Measurements from ENCODE around the gene FBXL7.

Gene FBXL7

DNA sequence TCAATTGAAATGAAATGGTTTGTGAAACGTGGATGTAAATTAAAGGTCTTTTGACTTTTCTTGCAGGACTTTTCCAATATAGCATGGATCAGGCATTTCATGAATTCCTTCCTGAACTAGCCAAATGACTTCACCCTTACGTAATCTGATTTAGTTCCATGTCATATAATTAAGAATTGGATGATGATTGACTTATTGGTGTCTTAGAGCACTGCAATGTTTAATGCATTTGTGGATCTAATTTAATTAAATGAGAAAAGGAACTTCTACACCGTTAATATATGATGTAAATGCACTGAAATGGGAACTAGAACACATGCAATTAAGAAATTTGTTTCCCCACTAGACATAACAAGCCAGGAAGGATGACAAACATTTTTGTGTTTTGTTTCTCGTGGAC is 228.8 kb downstream of the FBXL7 start:
- Histone ChIP-seq H3K4me1 (ENCODE audit: control insufficient read depth, insufficient read depth, low read length) (no peaks in the 10 kb centered on the region), H3K27me3 (ENCODE audit: control insufficient read depth, insufficient read depth, low read length) (no peaks in the 10 kb centered on the region), H3K9ac (ENCODE audit: low read depth, low read length) (no peak overlapping the region), H3K36me3 (ENCODE audit: control insufficient read depth, insufficient read depth, low read length) (no peaks in the 10 kb centered on the region), H3K9me3 (ENCODE audit: control insufficient read depth, insufficient read depth, low read length) (no peaks in the 10 kb centered on the region), H3K4me3 (ENCODE audit: low read depth, low read length) (no peak overlapping the region)

GRCh38 chr5:15731699-15732098 is 231.7 kb downstream of the FBXL7 start:
- Histone ChIP-seq H3K9me3 (ENCODE audit: control insufficient read depth, insufficient read depth, low read length) (no peaks in the 10 kb centered on the region), H3K27me3 (ENCODE audit: control insufficient read depth, insufficient read depth, low read length) (no peaks in the 10 kb centered on the region), H3K9ac (ENCODE audit: low read depth, low read length) (no peak overlapping the region), H3K4me1 (ENCODE audit: control insufficient read depth, insufficient read depth, low read length) (no peaks in the 10 kb centered on the region), H3K36me3 (ENCODE audit: control insufficient read depth, insufficient read depth, low read length) (no peaks in the 10 kb centered on the region), H3K4me3 (ENCODE audit: low read depth, low read length) (no peak overlapping the region)

DNA sequence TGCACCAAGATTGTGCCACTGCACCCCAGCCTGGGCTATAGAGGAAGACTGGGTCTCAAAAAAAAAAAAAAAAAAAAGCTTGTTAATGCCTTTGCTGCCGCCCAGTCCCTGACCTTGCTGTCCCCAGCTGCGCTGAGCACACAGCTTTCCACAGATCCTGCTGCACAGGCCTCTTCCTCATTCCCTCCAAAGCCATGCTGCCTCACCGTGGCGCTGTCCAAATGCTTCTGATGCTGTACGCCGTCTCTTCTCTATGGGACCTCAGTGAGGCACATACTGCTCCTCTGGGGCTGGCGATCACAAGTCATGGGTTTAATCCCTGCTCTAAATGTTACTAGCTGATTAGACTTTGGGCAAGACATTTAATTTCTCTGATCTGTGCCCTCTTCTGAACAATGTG is 234.1 kb downstream of the FBXL7 start:
- Histone ChIP-seq H3K36me3 (ENCODE audit: control insufficient read depth, insufficient read depth, low read length) (no peaks in the 10 kb centered on the region), H3K9ac (ENCODE audit: low read depth, low read length) (no peak overlapping the region), H3K4me1 (ENCODE audit: control insufficient read depth, insufficient read depth, low read length) (no peaks in the 10 kb centered on the region), H3K4me3 (ENCODE audit: low read depth, low read length) (no peak overlapping the region), H3K9me3 (ENCODE audit: control insufficient read depth, insufficient read depth, low read length) (no peaks in the 10 kb centered on the region), H3K27me3 (ENCODE audit: control insufficient read depth, insufficient read depth, low read length) (no peaks in the 10 kb centered on the region)

DNA sequence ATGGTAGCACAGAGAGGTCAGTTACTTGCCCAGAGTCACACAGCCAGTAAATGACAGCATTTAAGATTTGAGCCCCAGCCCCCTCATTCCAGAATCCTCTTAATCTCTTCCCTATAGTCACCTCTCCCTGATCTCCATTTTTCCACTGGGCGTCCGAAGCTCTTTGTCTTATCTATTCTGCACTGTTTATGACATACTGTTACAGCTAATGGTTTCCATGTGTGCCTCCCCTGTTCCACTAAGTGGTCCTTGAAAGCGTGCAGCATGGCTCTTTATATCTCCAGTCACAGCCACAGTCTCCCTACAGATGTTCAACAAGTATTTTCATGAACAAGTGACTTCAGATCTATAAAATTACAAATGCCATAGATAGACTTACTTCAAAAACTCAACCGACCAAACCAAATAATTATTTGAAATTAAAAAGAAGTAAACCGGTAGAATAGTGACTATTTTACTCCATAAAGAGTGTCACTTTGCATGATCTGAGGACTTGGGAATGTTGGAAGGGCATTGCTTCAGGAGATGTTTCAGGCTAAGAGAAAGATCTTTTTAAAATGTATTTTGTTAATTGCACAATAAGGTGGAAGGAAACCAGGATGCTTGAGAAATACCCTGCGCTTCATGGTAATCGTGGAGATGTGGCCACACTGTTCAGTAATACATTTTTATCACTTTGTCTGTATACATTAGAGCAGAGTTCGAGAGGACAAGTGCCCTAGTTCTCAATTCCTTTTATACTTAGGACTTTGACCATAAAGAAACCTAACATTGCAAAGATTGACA is 237.2 kb downstream of the FBXL7 start:
- no peaks in the 10 kb centered on the region for H3K36me3 ChIP-seq (ENCODE audit: control insufficient read depth, insufficient read depth, low read length)
- no peaks in the 10 kb centered on the region for H3K4me1 ChIP-seq (ENCODE audit: control insufficient read depth, insufficient read depth, low read length)
- no peaks in the 10 kb centered on the region for H3K9me3 ChIP-seq (ENCODE audit: control insufficient read depth, insufficient read depth, low read length)
- no peaks in the 10 kb centered on the region for H3K27me3 ChIP-seq (ENCODE audit: control insufficient read depth, insufficient read depth, low read length)
- no peak overlapping the region for H3K4me3 ChIP-seq (ENCODE audit: low read depth, low read length)
- H3K9ac ChIP-seq (ENCODE audit: low read depth, low read length): no peak overlapping the region

GRCh38 chr5:15737871-15738664 is 238.1 kb downstream of the FBXL7 start:
- no peaks in the 10 kb centered on the region for H3K4me1 ChIP-seq (ENCODE audit: control insufficient read depth, insufficient read depth, low read length)
- no peak overlapping the region for H3K4me3 ChIP-seq (ENCODE audit: low read depth, low read length)
- H3K27me3 ChIP-seq (ENCODE audit: control insufficient read depth, insufficient read depth, low read length): no peaks in the 10 kb centered on the region
- no peak overlapping the region for H3K9ac ChIP-seq (ENCODE audit: low read depth, low read length)
- H3K36me3 ChIP-seq (ENCODE audit: control insufficient read depth, insufficient read depth, low read length): no peaks in the 10 kb centered on the region
- H3K9me3 ChIP-seq (ENCODE audit: control insufficient read depth, insufficient read depth, low read length): no peaks in the 10 kb centered on the region

DNA sequence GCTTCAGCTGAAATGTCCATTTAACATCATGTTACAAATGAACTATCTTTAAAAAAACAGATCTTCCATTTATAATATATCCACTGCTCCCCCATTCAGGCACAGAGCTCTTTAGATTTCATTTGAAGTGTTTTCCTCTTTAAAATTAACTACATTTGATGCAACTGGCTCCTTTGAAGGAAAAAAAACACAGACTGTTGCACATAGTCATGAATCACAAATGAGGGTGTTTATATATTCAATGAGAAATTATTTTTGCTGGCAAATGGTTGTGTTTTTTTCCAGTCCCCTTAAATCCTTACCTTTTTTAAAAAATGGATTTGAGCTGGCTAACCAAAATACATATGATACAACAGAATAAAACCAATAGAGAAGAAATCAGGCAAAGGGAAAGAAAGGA is 240.4 kb downstream of the FBXL7 start:
- Histone ChIP-seq H3K4me1 (ENCODE audit: control insufficient read depth, insufficient read depth, low read length) (no peaks in the 10 kb centered on the region), H3K9me3 (ENCODE audit: control insufficient read depth, insufficient read depth, low read length) (peaks cover 8% of the 10 kb centered on the region), H3K36me3 (ENCODE audit: control insufficient read depth, insufficient read depth, low read length) (no peaks in the 10 kb centered on the region), H3K27me3 (ENCODE audit: control insufficient read depth, insufficient read depth, low read length) (no peaks in the 10 kb centered on the region), H3K4me3 (ENCODE audit: low read depth, low read length) (no peak overlapping the region), H3K9ac (ENCODE audit: low read depth, low read length) (no peak overlapping the region)

GRCh38 chr5:15741591-15741990 is 241.6 kb downstream of the FBXL7 start:
- no peaks in the 10 kb centered on the region for H3K36me3 ChIP-seq (ENCODE audit: control insufficient read depth, insufficient read depth, low read length)
- peaks cover 8% of the 10 kb centered on the region for H3K9me3 ChIP-seq (ENCODE audit: control insufficient read depth, insufficient read depth, low read length)
- no peaks in the 10 kb centered on the region for H3K4me1 ChIP-seq (ENCODE audit: control insufficient read depth, insufficient read depth, low read length)
- H3K9ac ChIP-seq (ENCODE audit: low read depth, low read length): no peak overlapping the region
- H3K27me3 ChIP-seq (ENCODE audit: control insufficient read depth, insufficient read depth, low read length): no peaks in the 10 kb centered on the region
- no peak overlapping the region for H3K4me3 ChIP-seq (ENCODE audit: low read depth, low read length)

DNA sequence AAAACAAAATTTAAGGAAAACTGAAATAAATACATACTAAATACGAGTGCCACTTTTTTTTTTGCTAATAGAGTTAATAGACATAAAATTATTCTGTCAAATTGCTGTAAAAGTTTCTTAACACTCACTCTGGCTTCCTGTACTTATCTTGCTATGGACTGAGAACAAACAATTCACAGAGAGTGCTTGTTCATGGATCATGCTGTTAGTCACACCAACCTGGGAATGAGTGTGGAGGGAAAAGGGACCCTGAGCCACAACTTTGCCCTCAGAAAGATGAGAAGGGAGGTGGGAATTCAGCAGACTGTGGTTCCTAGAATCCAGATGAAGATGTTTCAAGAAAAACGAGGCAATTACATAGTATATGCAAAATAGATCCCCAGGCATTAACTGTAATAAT is 246.9 kb downstream of the FBXL7 start:
- Histone ChIP-seq H3K36me3 (ENCODE audit: control insufficient read depth, insufficient read depth, low read length) (no peaks in the 10 kb centered on the region), H3K9ac (ENCODE audit: low read depth, low read length) (no peak overlapping the region), H3K9me3 (ENCODE audit: control insufficient read depth, insufficient read depth, low read length) (peaks cover 8% of the 10 kb centered on the region), H3K4me1 (ENCODE audit: control insufficient read depth, insufficient read depth, low read length) (peaks cover 5% of the 10 kb centered on the region), H3K27me3 (ENCODE audit: control insufficient read depth, insufficient read depth, low read length) (no peaks in the 10 kb centered on the region), H3K4me3 (ENCODE audit: low read depth, low read length) (no peak overlapping the region)

GRCh38 chr5:15748266-15748665 is 248.3 kb downstream of the FBXL7 start:
- Histone ChIP-seq H3K36me3 (ENCODE audit: control insufficient read depth, insufficient read depth, low read length) (no peaks in the 10 kb centered on the region), H3K4me1 (ENCODE audit: control insufficient read depth, insufficient read depth, low read length) (peaks cover 6% of the 10 kb centered on the region), H3K4me3 (ENCODE audit: low read depth, low read length) (no peak overlapping the region), H3K9ac (ENCODE audit: low read depth, low read length) (no peak overlapping the region), H3K27me3 (ENCODE audit: control insufficient read depth, insufficient read depth, low read length) (no peaks in the 10 kb centered on the region), H3K9me3 (ENCODE audit: control insufficient read depth, insufficient read depth, low read length) (peaks cover 8% of the 10 kb centered on the region)

- no peaks in the 10 kb centered on the region for H3K36me3 ChIP-seq (ENCODE audit: control insufficient read depth, insufficient read depth, low read length)
- H3K9ac ChIP-seq (ENCODE audit: low read depth, low read length): no peak overlapping the region
- H3K27me3 ChIP-seq (ENCODE audit: control insufficient read depth, insufficient read depth, low read length): no peaks in the 10 kb centered on the region
- H3K9me3 ChIP-seq (ENCODE audit: control insufficient read depth, insufficient read depth, low read length): no peaks in the 10 kb centered on the region
- H3K4me1 ChIP-seq (ENCODE audit: control insufficient read depth, insufficient read depth, low read length): peaks cover 6% of the 10 kb centered on the region
- no peak overlapping the region for H3K4me3 ChIP-seq (ENCODE audit: low read depth, low read length)
These were observed 252.8 kb downstream of the FBXL7 start for GRCh38 chr5:15752663-15753285.

- Histone ChIP-seq H3K9me3 (ENCODE audit: control insufficient read depth, insufficient read depth, low read length) (no peaks in the 10 kb centered on the region), H3K27me3 (ENCODE audit: control insufficient read depth, insufficient read depth, low read length) (no peaks in the 10 kb centered on the region), H3K36me3 (ENCODE audit: control insufficient read depth, insufficient read depth, low read length) (no peaks in the 10 kb centered on the region), H3K4me3 (ENCODE audit: low read depth, low read length) (no peak overlapping the region), H3K9ac (ENCODE audit: low read depth, low read length) (no peak overlapping the region), H3K4me1 (ENCODE audit: control insufficient read depth, insufficient read depth, low read length) (peaks cover 6% of the 10 kb centered on the region)
These were observed 253.8 kb downstream of the FBXL7 start for GRCh38 chr5:15753752-15754151.

DNA sequence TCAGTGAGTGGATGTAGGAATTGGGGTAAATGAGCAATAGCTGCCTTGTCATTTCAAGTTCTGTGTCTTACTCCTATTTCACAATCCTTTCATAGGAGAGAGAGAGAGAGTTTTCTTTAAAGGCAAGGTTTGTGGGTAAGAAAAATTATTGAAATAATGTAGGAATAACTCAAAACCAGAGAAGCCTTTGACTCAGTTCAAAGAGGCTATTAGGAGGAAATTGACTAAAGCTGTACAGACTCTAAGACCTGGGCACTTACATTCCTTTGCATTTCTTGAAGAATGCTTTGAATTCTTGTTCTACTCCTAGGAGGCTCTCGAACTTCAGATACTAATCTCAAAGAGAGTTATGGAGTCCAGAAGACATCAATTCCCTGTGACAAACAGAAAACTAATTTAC is 257.1 kb downstream of the FBXL7 start:
- Histone ChIP-seq H3K4me3 (ENCODE audit: low read depth, low read length) (no peak overlapping the region), H3K9ac (ENCODE audit: low read depth, low read length) (no peak overlapping the region), H3K36me3 (ENCODE audit: control insufficient read depth, insufficient read depth, low read length) (no peaks in the 10 kb centered on the region), H3K4me1 (ENCODE audit: control insufficient read depth, insufficient read depth, low read length) (no peaks in the 10 kb centered on the region), H3K9me3 (ENCODE audit: control insufficient read depth, insufficient read depth, low read length) (no peaks in the 10 kb centered on the region), H3K27me3 (ENCODE audit: control insufficient read depth, insufficient read depth, low read length) (no peaks in the 10 kb centered on the region)
